Thyroid gland (tissue), 4 donors: ENCODE data around the gene PPP3CA.

Experiments
- POLR2A ChIP-seq, 2 donors: fragments of 450-650 bp; IDR thresholded peaks; one replicate each; pipeline ENCODE4 v1.6.1; 2017; ENCODE audit warnings: antibody characterized with exemption in 2 of 2, mild to moderate bottlenecking in 2 of 2, moderate library complexity in 1 of 2
- TF ChIP-seq, protein P1 (sequence below), 6 experiments: fragments of 200-600 bp in 3 of 6; fragments of 450-650 bp in 3 of 6; sonication (generic) in 3 of 6; IDR thresholded peaks; one replicate each; pipeline ENCODE4 v1.5.1; 2016 to 2019; ENCODE audit warnings: antibody characterized with exemption in 6 of 6, mild to moderate bottlenecking in 2 of 6, inconsistent platforms in 1 of 6, moderate library complexity in 1 of 6

GRCh38 chr4:101265816-101266172 lies 81.5 kb downstream of the PPP3CA start:
- TF ChIP-seq, protein P1, sequence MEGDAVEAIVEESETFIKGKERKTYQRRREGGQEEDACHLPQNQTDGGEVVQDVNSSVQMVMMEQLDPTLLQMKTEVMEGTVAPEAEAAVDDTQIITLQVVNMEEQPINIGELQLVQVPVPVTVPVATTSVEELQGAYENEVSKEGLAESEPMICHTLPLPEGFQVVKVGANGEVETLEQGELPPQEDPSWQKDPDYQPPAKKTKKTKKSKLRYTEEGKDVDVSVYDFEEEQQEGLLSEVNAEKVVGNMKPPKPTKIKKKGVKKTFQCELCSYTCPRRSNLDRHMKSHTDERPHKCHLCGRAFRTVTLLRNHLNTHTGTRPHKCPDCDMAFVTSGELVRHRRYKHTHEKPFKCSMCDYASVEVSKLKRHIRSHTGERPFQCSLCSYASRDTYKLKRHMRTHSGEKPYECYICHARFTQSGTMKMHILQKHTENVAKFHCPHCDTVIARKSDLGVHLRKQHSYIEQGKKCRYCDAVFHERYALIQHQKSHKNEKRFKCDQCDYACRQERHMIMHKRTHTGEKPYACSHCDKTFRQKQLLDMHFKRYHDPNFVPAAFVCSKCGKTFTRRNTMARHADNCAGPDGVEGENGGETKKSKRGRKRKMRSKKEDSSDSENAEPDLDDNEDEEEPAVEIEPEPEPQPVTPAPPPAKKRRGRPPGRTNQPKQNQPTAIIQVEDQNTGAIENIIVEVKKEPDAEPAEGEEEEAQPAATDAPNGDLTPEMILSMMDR (IDR thresholded peaks at IDR 0.05): no peak
- no peak for TF ChIP-seq POLR2A (IDR thresholded peaks at IDR 0.05)
